ENCODE data around the gene CACNG4.

DNA sequence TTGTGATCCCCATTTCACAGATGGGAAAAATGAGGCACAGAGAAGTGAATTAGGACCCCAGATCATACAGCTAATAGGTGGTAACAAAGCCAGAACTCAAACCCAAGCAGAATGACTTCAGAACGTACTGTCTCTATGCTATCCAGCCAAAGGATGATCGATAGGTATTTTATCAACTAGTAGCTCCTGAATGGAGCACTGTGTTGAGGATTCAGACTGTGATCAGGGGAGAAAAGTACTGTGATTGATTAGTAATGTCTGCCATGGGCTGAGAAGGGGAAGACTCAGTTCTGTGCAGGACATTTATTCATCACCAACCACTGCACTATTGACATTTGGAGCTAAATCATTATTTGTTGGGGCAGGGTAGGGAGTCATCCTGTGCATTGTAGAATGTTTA is 38.7 kb downstream of the CACNG4 start:
- TF ChIP-seq, protein P1, sequence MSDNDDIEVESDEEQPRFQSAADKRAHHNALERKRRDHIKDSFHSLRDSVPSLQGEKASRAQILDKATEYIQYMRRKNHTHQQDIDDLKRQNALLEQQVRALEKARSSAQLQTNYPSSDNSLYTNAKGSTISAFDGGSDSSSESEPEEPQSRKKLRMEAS (IDR thresholded peaks at IDR 0.05) = no peak
- no peak for TF ChIP-seq RFX5 (IDR thresholded peaks at IDR 0.05)
- TF ChIP-seq, protein P2, sequence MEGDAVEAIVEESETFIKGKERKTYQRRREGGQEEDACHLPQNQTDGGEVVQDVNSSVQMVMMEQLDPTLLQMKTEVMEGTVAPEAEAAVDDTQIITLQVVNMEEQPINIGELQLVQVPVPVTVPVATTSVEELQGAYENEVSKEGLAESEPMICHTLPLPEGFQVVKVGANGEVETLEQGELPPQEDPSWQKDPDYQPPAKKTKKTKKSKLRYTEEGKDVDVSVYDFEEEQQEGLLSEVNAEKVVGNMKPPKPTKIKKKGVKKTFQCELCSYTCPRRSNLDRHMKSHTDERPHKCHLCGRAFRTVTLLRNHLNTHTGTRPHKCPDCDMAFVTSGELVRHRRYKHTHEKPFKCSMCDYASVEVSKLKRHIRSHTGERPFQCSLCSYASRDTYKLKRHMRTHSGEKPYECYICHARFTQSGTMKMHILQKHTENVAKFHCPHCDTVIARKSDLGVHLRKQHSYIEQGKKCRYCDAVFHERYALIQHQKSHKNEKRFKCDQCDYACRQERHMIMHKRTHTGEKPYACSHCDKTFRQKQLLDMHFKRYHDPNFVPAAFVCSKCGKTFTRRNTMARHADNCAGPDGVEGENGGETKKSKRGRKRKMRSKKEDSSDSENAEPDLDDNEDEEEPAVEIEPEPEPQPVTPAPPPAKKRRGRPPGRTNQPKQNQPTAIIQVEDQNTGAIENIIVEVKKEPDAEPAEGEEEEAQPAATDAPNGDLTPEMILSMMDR (IDR thresholded peaks at IDR 0.05) = no peak
- TF ChIP-seq RAD21 (conservative IDR thresholded peaks at IDR 0.05 in 1 of 2, IDR thresholded peaks at IDR 0.05 in 1 of 2) = no peak
- no peak for TF ChIP-seq RARB (CRISPR knock-in tag; IDR thresholded peaks at IDR 0.05)

Data from A549 (cell line).